Measurements from ENCODE around the gene PSME4.
"Not testable (repeated sequence)": the region's sequence is repeated elsewhere in the genome, so short reads cannot be mapped to it uniquely, and the experiment has no call there.

The PSME4 gene

DNA sequence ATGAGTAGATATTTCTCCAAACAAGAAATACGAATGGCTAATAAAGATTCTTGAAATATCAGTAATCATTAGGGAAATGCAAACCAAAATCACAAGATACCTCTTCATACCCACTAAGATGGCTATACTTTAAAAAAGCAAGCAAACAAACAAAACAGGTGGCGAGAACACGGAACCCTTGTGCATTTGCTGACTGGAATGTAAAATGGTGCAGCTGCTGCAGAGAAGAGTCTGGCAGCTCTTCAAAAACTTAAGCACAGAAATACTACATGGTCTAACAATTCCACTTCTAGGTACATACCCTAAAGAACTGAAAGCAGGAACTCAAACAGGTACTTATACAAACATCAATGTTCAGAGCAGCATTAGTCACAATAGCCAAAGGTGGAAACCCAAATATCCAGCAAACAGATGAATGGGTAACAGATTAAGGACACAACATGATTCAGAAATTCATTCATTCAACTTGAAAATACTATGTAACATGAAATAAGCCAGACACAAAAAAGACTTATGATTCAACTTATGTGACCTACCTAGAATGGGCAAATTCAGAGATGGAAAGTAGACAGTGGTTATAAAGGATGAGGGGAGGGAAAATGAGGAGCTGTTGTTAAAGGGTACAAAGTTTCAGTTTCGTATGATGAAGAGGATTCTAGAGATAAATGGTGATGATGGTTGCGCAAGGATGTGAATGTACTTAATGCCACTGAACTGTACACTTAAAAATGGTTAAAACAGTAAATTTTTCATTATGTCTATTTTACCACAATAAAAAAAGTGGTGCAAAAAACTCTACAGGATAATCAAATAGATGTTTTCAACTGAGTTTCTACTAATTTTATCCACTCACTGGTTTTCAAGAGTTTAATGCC lies 84.2 kb downstream of the PSME4 start:
- FAIRE-seq: no peak

- no peak for FAIRE-seq
Observed at GRCh38 chr2:53884883-53885282, 85.9 kb downstream of the PSME4 start.

DNA sequence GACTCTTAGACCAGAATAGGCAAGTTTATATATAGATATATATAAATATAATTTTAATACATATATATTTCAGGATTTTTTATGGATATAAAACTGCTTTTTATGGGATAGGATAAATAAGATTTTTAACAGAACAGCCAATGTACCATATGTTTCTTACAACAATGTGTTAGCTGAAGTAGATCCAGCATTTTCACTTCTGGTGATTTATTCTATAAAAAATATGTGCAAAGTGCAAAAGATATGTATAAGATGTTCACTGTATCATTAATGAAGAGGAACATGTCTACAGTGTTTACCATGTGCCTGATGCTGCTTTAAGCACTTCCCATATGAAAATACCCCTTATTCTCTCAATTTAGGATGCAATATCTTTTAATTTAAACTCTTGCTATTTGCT lies 88.8 kb downstream of the PSME4 start:
- FAIRE-seq: no peak

- FAIRE-seq: no peak
Observed at GRCh38 chr2:53881360-53881759, 89.4 kb downstream of the PSME4 start.

GRCh38 chr2:53880756-53881155 lies 90.0 kb downstream of the PSME4 start:
- FAIRE-seq: no peak

DNA sequence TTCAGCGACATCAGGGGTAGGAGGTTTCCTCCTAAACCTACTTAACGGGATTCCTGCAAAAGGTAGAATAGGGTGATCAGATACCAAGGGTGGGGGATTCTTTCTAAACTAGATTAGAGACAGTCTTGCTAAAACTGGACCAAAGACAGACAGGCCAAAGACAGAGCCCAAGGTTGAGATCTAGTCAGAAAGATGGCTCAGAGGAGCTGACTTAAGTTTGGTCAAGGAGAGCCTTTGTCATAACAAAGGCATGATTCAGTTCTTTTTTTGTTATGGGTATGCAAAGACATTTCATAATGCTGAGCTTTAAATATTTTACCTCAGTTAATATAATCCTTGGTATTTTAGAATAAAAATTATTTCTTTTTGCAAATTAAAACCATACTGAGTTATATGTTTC lies 93.2 kb downstream of the PSME4 start:
- FAIRE-seq: no peak

DNA sequence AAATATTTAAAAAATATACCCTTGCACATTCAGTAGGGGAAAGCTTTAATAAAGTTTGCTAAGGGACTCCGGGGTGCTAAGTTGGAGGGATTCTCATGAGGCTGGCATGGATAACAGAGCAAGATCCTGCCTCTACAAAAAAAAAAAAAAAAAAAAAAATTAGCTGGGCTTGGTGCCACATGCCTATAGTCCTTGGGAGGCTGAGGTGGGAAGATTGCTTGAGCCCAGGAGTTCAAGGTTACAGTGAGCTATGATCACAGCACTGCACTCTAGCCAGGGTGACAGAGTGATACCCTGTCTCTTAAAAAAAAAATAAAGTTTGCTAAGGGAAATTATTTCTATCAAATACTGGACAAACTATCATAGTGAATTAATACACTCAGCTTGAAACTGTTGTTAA lies 93.7 kb downstream of the PSME4 start:
- FAIRE-seq: no peak

DNA sequence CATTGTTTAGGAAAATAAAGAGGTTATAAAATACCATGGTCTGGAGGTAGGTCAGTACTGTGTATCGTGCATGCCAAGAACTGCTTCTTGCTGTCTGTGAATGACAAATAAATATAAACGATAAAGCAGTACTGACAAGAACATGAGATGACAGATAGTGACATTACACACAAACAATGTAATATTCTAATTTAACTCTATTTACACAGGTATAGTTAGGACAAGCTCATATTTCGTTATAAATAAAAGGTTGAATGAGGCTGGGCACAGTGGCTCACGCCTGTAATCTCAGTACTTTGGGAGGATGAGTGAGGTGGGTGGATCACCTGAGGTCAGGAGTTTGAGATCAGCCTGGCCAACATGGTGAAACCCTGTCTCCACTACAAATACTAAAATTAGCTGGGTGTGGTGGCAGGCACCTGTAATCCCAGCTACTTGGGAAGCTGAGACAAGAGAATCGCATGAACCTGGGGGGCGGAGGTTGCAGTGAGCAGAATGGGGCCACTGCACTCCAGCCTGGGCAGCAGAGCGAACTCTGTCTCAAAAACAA lies 96.3 kb downstream of the PSME4 start:
- FAIRE-seq: no peak

- no peak for FAIRE-seq
Observed at GRCh38 chr2:53867773-53868172, 103.0 kb downstream of the PSME4 start.

GRCh38 chr2:53867169-53867568 lies 103.6 kb downstream of the PSME4 start:
- no peak for FAIRE-seq

GRCh38 chr2:53865962-53866361 lies 104.8 kb downstream of the PSME4 start:
- no peak for FAIRE-seq

GRCh38 chr2:53865264-53865663 lies 105.5 kb downstream of the PSME4 start:
- no peak for FAIRE-seq

- no peak for FAIRE-seq
Observed at GRCh38 chr2:53863538-53864227, 107.1 kb downstream of the PSME4 start.

GRCh38 chr2:53861824-53862223 lies 109.0 kb downstream of the PSME4 start:
- FAIRE-seq: no peak

- FAIRE-seq: no peak
Observed at GRCh38 chr2:53859206-53860181, 111.3 kb downstream of the PSME4 start, which contains the start of gene GPR75. Gene GPR75 (minus strand): TSS chr2:53859967. CDS start chr2:53854756, 5,211 bp downstream.

- FAIRE-seq: no peak
Observed at GRCh38 chr2:53856272-53856671, 114.5 kb downstream of the PSME4 start.

GRCh38 chr2:53854678-53855077 lies 116.1 kb downstream of the PSME4 start:
- no peak for FAIRE-seq

GRCh38 chr2:53852532-53852931 lies 118.3 kb downstream of the PSME4 start:
- no peak for FAIRE-seq

DNA sequence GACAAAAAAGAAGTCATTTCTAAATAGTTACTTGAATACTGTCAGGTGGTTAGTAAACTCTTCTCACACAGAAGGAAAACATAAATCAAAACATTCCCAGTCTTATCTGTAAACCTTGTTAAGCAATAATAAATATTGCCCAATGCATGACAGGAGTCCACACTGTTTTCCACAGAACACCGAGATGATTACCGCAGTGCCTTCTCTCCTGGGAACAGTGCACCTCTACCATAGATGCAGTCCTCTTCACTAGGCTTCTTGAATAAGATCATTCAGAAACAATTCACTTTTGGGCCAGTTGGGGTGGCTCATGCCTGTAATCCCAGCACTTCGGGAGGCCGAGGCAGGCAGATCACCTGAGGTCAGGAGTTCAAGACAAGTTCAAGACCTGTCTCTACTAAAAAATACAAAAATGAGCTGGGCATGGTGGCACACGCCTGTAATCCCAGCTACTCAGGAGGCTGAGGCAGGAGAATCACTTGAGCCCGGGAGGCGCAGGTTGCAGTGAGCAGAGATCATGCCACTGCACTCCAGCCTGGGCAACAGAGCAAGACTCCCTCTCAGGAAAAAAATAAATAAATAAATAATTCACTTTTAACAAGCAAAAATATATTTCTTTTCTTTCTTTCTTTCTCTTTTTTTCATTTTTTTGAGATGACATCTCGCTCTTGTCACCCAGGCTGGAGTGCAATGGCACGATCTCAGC lies 119.6 kb downstream of the PSME4 start:
- FAIRE-seq: not testable (repeated sequence)

GRCh38 chr2:53848062-53848461 lies 122.7 kb downstream of the PSME4 start:
- FAIRE-seq: no peak

GRCh38 chr2:53843595-53843994 lies 127.2 kb downstream of the PSME4 start:
- FAIRE-seq: no peak

DNA sequence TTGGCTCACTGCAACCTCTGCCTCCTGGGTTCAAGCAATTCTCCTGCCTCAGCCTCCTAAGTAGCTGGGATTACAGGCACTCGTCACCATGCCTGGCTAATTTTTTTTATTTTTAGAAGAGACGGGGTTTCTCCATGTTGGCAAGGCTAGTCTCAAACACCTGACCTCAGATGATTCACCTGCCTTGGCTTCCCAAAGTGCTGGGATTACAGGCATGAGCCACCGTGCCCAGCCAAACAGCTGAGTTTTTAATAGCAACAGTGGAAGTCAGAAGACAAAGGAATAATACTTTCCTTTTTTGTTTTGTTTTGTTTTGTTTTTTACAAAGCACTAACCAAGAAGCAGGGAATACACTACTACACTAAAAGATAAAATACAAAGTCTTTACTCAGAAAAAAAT lies 127.9 kb downstream of the PSME4 start:
- FAIRE-seq: no peak

Measured in A204.1 (cell line).